IMR-90 (cell line): ENCODE measurements around the gene HIVEP3.

Experiments used
- CEBPB ChIP-seq: IDR thresholded peaks from 2 replicates; pipeline ENCODE4 v1.6.1; 2012; ENCODE audit warnings: low read depth, low read length, improper control_type of control experiment
- CTCF ChIP-seq: conservative IDR thresholded peaks from 2 replicates; pipeline ENCODE4 v1.5.1; 2012; ENCODE audit warnings: mild to moderate bottlenecking, low read depth, low read length, improper control_type of control experiment
- ELK1 ChIP-seq: fragments of 150-350 bp; IDR thresholded peaks from 2 replicates; pipeline ENCODE4 v1.6.1; 2016; ENCODE audit warnings: low read depth, mild to moderate bottlenecking, low read length, moderate library complexity, borderline replicate concordance
- MAFK ChIP-seq: IDR thresholded peaks from 2 replicates; pipeline ENCODE4 v1.6.1; 2012; ENCODE audit warnings: low read depth, low read length, improper control_type of control experiment
- MAZ ChIP-seq: IDR thresholded peaks from 2 replicates; pipeline ENCODE4 v1.6.1; 2012; ENCODE audit warnings: low read depth, mild to moderate bottlenecking, low read length, improper control_type of control experiment, moderate library complexity, borderline replicate concordance
- POLR2A ChIP-seq: IDR thresholded peaks from 2 replicates; pipeline ENCODE4 v1.6.1; 2012; ENCODE audit warnings: mild to moderate bottlenecking, low read depth, low read length
- RFX5 ChIP-seq: IDR thresholded peaks from 2 replicates; pipeline ENCODE4 v1.8.0; 2012; ENCODE audit warnings: low read depth, mild to moderate bottlenecking, low read length, moderate library complexity

GRCh38 chr1:41850029-41850428 lies 68.7 kb downstream of the HIVEP3 start:
- TF ChIP-seq CEBPB (no peak), CTCF (no peak), MAFK (no peak), POLR2A (no peak), MAZ (no peak), ELK1 (no peak), RFX5 (no peak)
